HEK293 (cell line): ENCODE data around the gene PTGES3L.

Source experiments
- CTCF ChIP-seq: fragments of 450-650 bp; formaldehyde crosslinking; IDR thresholded peaks from 2 replicates; pipeline ENCODE4 v1.5.1; 2016; ENCODE audit warnings: missing biosample characterization, missing genetic modification characterization
- HOXC10 ChIP-seq: sonication (generic); formaldehyde crosslinking; IDR thresholded peaks from 2 replicates; pipeline ENCODE4 v1.8.1; 2023; ENCODE audit warnings: mild to moderate bottlenecking, missing genetic modification reagents
- KLF16 ChIP-seq: fragments of 450-650 bp; formaldehyde crosslinking; IDR thresholded peaks from 2 replicates; pipeline ENCODE4 v1.5.1; 2017; ENCODE audit warnings: missing biosample characterization, missing genetic modification characterization
- KLF8 ChIP-seq: fragments of 450-650 bp; formaldehyde crosslinking; IDR thresholded peaks from 2 replicates; pipeline ENCODE4 v1.5.1; 2016; ENCODE audit warnings: missing biosample characterization, missing genetic modification characterization
- PRDM6 ChIP-seq: fragments of 450-650 bp; formaldehyde crosslinking; IDR thresholded peaks from 2 replicates; pipeline ENCODE4 v1.5.1; 2017; ENCODE audit warnings: missing biosample characterization, missing genetic modification characterization
- YY2 ChIP-seq: fragments of 450-650 bp; formaldehyde crosslinking; IDR thresholded peaks from 2 replicates; pipeline ENCODE4 v1.5.1; 2016; ENCODE audit warnings: missing biosample characterization, missing genetic modification characterization
- ZFP41 ChIP-seq: fragments of 450-650 bp; formaldehyde crosslinking; IDR thresholded peaks from 2 replicates; pipeline ENCODE4 v1.5.1; 2016; ENCODE audit warnings: missing biosample characterization, missing genetic modification characterization, borderline replicate concordance
- ZNF174 ChIP-seq: fragments of 450-650 bp; formaldehyde crosslinking; IDR thresholded peaks from 2 replicates; pipeline ENCODE4 v1.5.0; 2017; ENCODE audit warnings: missing biosample characterization, mild to moderate bottlenecking, missing genetic modification characterization
- ZNF18 ChIP-seq: fragments of 450-650 bp; formaldehyde crosslinking; IDR thresholded peaks from 2 replicates; pipeline ENCODE4 v1.5.1; 2016; ENCODE audit warnings: missing biosample characterization, missing genetic modification characterization
- ZNF184 ChIP-seq: fragments of 450-650 bp; IDR thresholded peaks from 2 replicates; pipeline ENCODE4 v1.5.1; 2018; ENCODE audit warnings: missing biosample characterization, mild to moderate bottlenecking, missing genetic modification characterization
- ZNF211 ChIP-seq: fragments of 450-650 bp; formaldehyde crosslinking; IDR thresholded peaks from 2 replicates; pipeline ENCODE4 v1.5.1; 2016; ENCODE audit warnings: low read depth, missing biosample characterization, missing genetic modification characterization
- ZNF214 ChIP-seq: fragments of 450-650 bp; formaldehyde crosslinking; IDR thresholded peaks from 2 replicates; pipeline ENCODE4 v1.5.1; 2017; ENCODE audit warnings: missing biosample characterization, mild to moderate bottlenecking, missing genetic modification characterization, borderline replicate concordance
- ZNF280C ChIP-seq: fragments of 450-650 bp; formaldehyde crosslinking; IDR thresholded peaks from 2 replicates; pipeline ENCODE4 v1.5.1; 2016; ENCODE audit warnings: missing biosample characterization, missing genetic modification characterization
- ZNF391 ChIP-seq: fragments of 450-650 bp; formaldehyde crosslinking; IDR thresholded peaks from 2 replicates; pipeline ENCODE4 v1.5.1; 2016; ENCODE audit warnings: low read depth, missing biosample characterization, missing genetic modification characterization, borderline replicate concordance
- ZNF501 ChIP-seq: fragments of 450-650 bp; formaldehyde crosslinking; IDR thresholded peaks from 2 replicates; pipeline ENCODE4 v1.5.1; 2016; ENCODE audit warnings: missing biosample characterization, missing genetic modification characterization
- ZNF610 ChIP-seq: fragments of 450-650 bp; formaldehyde crosslinking; IDR thresholded peaks from 2 replicates; pipeline ENCODE4 v1.5.1; 2016; ENCODE audit warnings: missing biosample characterization, missing genetic modification characterization, borderline replicate concordance
- ZNF621 ChIP-seq: fragments of 450-650 bp; formaldehyde crosslinking; IDR thresholded peaks from 2 replicates; pipeline ENCODE4 v1.5.1; 2017; ENCODE audit warnings: missing biosample characterization, missing genetic modification characterization
- ZNF658 ChIP-seq: fragments of 450-650 bp; formaldehyde crosslinking; IDR thresholded peaks from 2 replicates; pipeline ENCODE4; 2016; ENCODE audit warnings: missing biosample characterization, missing genetic modification characterization
- ZNF701 ChIP-seq: fragments of 450-650 bp; formaldehyde crosslinking; IDR thresholded peaks from 2 replicates; pipeline ENCODE4 v1.5.1; 2016; ENCODE audit warnings: missing biosample characterization, missing genetic modification characterization
- ZNF768 ChIP-seq: fragments of 450-650 bp; formaldehyde crosslinking; IDR thresholded peaks from 2 replicates; pipeline ENCODE4 v1.5.1; 2018; ENCODE audit warnings: missing biosample characterization, mild to moderate bottlenecking, missing genetic modification characterization
- ZNF776 ChIP-seq: fragments of 450-650 bp; formaldehyde crosslinking; IDR thresholded peaks from 2 replicates; pipeline ENCODE4 v1.5.0; 2017; ENCODE audit warnings: missing biosample characterization, missing genetic modification characterization, borderline replicate concordance
- ZNF837 ChIP-seq: fragments of 450-650 bp; formaldehyde crosslinking; IDR thresholded peaks from 2 replicates; pipeline ENCODE4 v1.5.1; 2016; ENCODE audit warnings: missing biosample characterization, missing genetic modification characterization
- TF ChIP-seq, protein P1 (sequence below): fragments of 450-650 bp; formaldehyde crosslinking; IDR thresholded peaks from 2 replicates; pipeline ENCODE4 v1.5.1; 2016; ENCODE audit warnings: missing biosample characterization, missing genetic modification characterization
- TF ChIP-seq, protein P2 (sequence below): fragments of 450-650 bp; formaldehyde crosslinking; IDR thresholded peaks from 2 replicates; pipeline ENCODE4 v1.5.1; 2016; ENCODE audit warnings: missing biosample characterization, missing genetic modification characterization
- TF ChIP-seq, protein P3 (sequence below): fragments of 450-650 bp; formaldehyde crosslinking; IDR thresholded peaks from 2 replicates; pipeline ENCODE4 v1.5.1; 2016; ENCODE audit warnings: missing biosample characterization, missing genetic modification characterization

The PTGES3L gene

DNA sequence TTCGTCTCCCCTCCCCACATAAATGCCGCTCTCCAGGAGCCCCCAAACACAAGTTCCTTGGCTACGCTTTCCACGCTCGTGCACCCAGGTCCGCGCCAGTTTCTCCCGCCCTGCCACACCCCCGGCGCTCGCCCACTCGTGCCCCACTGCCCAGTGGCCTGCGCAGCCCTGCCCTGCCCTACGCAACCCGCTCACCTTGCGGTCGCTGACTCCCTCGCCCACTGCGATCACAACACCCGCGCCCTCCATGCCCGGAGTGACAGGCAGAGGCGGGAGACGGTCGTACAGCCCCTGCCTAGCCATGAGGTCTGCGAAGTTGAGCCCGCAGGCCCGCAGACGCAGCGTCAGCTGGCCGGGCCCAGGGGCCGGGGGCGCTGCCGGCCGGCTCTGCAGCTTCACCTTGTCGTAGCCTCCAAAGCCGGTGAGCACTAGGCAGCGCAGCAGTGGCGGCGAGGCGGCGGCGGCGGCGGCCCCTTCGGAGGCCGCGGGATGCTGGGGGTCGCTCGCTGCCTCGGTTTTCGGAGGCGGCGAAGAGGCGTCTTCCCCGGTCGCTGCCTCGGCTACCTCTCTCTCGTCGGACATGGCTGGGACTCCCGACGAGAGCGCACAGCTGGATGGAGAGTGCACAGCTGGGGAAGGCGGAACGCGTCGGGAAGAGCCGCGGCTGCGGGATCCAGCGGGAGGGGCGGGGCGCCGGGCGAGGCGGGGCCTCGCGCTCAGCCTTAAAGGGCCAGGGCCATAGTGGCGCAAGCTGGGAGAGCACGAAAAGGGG is 42.0 kb upstream of the PTGES3L start, which contains the start of gene VAT1 (continued):
- TF ChIP-seq KLF16 (tag by site-specific recombination) (peak; percentile 41), ZNF658 (tag by site-specific recombination) (no peak), HOXC10 (no peak), ZNF701 (no peak), ZNF280C (tag by site-specific recombination) (no peak), ZNF184 (tag by site-specific recombination) (no peak), ZNF501 (tag by site-specific recombination) (0 out of 2 replicates have a peak, but pooled peaks have one; percentile 34), ZNF174 (tag by site-specific recombination) (no peak), ZNF621 (tag by site-specific recombination) (no peak), ZNF837 (no peak), KLF8 (peak; percentile 85), ZNF18 (no peak), CTCF (tag by site-specific recombination) (peak; percentile 81), ZNF776 (no peak), ZNF610 (tag by site-specific recombination) (no peak), ZFP41 (tag by site-specific recombination) (no peak), ZNF214 (tag by site-specific recombination) (no peak), PRDM6 (no peak), ZNF391 (tag by site-specific recombination) (no peak; the same call in 1 of the 2 replicates), ZNF211 (no peak), YY2 (tag by site-specific recombination) (peak; percentile 22; the same call in 1 of the 2 replicates), ZNF768 (tag by site-specific recombination) (no peak)
- TF ChIP-seq, protein P1, sequence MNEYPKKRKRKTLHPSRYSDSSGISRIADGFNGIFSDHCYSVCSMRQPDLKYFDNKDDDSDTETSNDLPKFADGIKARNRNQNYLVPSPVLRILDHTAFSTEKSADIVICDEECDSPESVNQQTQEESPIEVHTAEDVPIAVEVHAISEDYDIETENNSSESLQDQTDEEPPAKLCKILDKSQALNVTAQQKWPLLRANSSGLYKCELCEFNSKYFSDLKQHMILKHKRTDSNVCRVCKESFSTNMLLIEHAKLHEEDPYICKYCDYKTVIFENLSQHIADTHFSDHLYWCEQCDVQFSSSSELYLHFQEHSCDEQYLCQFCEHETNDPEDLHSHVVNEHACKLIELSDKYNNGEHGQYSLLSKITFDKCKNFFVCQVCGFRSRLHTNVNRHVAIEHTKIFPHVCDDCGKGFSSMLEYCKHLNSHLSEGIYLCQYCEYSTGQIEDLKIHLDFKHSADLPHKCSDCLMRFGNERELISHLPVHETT, result no peak
- TF ChIP-seq, protein P2, sequence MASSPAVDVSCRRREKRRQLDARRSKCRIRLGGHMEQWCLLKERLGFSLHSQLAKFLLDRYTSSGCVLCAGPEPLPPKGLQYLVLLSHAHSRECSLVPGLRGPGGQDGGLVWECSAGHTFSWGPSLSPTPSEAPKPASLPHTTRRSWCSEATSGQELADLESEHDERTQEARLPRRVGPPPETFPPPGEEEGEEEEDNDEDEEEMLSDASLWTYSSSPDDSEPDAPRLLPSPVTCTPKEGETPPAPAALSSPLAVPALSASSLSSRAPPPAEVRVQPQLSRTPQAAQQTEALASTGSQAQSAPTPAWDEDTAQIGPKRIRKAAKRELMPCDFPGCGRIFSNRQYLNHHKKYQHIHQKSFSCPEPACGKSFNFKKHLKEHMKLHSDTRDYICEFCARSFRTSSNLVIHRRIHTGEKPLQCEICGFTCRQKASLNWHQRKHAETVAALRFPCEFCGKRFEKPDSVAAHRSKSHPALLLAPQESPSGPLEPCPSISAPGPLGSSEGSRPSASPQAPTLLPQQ (tag by site-specific recombination), result peak; percentile 53; the same call in 1 of the 2 replicates
- TF ChIP-seq, protein P3, sequence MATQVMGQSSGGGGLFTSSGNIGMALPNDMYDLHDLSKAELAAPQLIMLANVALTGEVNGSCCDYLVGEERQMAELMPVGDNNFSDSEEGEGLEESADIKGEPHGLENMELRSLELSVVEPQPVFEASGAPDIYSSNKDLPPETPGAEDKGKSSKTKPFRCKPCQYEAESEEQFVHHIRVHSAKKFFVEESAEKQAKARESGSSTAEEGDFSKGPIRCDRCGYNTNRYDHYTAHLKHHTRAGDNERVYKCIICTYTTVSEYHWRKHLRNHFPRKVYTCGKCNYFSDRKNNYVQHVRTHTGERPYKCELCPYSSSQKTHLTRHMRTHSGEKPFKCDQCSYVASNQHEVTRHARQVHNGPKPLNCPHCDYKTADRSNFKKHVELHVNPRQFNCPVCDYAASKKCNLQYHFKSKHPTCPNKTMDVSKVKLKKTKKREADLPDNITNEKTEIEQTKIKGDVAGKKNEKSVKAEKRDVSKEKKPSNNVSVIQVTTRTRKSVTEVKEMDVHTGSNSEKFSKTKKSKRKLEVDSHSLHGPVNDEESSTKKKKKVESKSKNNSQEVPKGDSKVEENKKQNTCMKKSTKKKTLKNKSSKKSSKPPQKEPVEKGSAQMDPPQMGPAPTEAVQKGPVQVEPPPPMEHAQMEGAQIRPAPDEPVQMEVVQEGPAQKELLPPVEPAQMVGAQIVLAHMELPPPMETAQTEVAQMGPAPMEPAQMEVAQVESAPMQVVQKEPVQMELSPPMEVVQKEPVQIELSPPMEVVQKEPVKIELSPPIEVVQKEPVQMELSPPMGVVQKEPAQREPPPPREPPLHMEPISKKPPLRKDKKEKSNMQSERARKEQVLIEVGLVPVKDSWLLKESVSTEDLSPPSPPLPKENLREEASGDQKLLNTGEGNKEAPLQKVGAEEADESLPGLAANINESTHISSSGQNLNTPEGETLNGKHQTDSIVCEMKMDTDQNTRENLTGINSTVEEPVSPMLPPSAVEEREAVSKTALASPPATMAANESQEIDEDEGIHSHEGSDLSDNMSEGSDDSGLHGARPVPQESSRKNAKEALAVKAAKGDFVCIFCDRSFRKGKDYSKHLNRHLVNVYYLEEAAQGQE (tag by site-specific recombination), result no peak; the same call in 1 of the 2 replicates
